Fibroblast of skin of right quadriceps (primary cell): Measurements from ENCODE around the gene PRTFDC1.
"Not testable (repeated sequence)": the region's sequence is repeated elsewhere in the genome, so short reads cannot be mapped to it uniquely, and the experiment has no call there.

ENCODE experiments used
- DNase-seq: peaks from one replicate; pipeline ENCODE4 v3.0.0-alpha.2; 2013

The PRTFDC1 gene, protein sequence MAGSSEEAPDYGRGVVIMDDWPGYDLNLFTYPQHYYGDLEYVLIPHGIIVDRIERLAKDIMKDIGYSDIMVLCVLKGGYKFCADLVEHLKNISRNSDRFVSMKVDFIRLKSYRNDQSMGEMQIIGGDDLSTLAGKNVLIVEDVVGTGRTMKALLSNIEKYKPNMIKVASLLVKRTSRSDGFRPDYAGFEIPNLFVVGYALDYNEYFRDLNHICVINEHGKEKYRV

DNA sequence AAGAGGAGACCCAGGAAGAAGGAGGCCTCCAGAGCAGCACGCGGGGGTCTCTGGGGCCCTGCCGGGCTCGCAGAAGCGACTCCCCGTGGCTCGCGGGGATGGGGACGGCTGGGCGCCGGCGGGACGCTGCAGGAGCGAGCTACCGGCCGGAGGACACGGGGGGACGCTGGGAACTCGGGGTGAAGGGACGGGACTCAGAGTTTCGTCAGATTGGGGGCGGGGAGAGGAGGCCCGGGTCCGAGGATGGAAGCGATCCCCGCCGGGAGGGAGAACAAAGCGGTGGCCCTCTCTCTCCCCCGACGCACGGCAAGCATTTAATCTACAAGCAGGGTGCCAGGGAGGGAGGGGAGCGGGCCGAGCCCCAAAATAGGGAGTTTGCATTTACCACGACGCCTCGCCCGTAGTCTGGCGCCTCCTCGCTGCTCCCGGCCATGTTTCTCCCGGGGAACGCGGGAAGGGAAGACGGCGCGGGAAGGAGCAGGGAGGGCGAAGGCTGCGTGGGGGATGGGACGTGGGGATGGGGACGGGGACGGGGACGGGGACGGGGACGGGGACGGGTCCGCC is at the start of gene PRTFDC1:
Gene PRTFDC1 (minus strand): TSS at position 464 of the 564 bp plus-strand sequence. CDS start 31 bp downstream, at position 433.
- peak; percentile 51 for DNase-seq

DNA sequence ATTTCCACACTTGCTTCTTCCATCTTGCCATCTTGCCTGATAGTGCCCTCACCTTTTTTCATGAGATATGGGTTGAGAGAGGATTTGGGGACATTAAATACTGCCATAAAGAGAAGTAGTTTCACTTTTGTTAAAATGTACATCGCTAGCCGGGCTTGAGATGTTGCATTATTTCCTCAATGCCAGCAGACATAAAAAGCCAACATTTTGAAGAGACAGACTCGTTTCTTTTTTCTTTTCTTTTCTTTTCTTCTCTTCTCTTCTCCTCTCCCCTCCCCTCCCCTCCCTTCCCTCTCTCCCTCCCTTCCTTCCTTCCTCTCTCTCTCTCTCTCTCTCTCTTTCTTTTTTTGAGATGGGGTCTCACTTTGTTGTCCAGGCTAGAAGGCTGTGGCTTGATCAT is 45.6 kb upstream of the PRTFDC1 start:
- no peak for DNase-seq

DNA sequence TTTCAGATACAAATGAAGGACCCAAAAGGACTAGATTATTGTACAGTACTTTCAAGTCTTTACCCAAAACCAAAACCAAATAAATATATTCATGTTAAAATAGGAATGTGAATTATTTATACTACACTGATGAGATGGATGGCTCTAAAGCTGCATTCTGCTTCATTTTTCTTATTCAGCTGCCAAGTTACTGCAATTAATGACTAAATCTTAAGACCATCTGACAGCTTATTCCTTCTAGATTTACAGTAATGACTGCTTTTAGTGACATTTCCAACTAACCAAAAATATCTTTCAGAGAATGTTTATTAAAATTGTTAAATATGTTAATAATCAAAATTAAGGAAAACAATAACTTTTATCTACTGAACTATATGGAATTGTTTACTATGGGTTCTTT is 42.7 kb upstream of the PRTFDC1 start:
- no peak for DNase-seq

DNA sequence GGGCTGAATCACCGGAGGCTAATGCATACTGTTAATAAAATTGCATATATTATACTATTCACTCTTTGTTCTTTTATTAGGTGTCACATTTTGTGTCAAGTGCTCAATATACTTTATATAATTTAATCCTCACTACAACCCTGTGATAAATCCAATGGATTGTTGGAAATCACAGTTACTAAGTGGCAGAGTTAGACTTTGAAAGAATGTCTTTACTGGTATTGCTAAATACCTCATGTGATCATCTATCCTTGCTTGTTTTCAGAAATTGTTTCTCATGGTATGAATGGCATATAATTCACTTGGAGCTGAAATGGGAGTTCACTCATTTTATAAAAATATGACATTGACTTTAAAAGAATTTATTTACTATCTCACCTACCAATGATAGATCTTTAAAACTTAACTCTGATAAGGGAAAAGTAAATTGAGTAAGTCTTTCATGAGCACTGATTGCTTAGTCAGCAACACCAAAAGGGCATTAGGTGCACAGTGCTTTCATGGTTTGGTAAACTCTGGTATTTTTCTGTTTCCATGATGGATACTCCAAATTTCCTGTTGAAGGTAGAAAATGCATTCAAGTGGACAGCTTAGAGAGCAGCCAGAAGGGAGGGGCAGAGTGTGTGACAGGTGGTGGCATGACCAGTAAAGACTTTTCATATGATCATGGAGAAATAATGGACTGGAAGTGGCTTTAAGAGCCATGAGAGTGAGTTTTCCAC is 41.0 kb upstream of the PRTFDC1 start:
- DNase-seq: no peak

DNA sequence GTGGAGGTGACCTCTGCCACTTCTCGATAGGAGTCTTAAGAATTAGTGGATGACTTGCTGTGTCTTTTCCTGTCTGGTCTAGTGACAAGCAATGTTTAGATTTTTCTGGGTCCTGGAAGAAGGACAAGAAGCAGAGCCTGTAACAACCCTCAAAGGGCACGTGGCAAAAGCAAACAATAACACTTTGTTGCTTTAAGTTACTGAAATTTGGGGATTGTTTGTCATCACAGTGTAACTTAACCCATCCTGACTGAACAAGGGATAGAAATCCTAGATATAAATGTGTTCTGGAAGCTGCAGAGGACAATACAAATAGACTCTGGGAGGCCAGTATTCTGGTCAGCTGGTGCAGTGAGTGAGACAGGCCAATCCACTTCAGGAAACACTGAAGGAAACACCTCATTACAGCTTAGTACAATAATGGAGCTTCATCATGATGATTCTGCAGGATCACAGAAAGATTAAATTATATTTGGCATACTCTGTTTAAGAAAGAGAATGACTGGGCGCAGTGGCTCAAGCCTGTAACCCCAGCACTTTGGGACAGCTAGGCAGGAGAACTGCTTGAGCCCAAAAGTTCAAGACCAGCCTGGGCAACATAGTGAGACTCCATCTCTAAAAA is 40.2 kb upstream of the PRTFDC1 start:
- DNase-seq: no peak

DNA sequence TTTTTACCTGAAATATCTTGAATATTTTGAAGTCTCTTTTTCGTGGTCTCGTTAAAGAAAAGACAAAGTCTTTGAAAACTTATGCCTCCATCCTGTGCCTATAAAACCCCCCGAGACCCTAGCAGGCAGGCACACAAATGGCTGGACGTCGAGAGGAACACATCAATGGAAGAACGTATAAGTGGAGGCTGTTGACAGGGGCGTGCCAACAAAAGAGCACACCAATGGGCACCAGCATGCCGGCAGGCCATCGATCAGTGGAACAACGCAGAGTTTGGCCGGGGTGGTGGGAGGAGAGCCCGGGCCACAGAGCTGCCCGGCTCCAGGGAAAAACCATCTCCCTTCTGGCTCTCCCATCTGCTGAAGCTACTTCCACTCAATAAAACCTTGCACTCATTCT is 38.9 kb upstream of the PRTFDC1 start:
- DNase-seq: no peak

DNA sequence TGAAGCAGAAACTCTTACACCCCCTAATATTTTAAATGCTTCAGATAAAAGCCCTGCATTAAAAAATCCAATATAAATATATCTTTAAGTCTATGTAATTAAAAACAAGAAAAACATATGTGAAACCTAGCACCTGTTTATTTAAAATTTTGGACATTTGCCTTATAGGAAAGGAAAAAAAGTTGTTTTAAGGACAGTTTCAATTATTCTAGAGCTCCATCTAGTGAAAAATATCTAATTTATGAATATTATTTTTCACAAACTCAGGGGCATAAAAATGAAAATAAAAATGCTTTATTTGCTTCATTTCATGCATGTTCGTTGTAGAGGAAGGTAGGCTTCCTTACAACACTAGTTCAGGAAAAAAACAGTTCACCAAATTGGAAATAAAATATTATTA is 37.5 kb upstream of the PRTFDC1 start:
- DNase-seq: no peak

DNA sequence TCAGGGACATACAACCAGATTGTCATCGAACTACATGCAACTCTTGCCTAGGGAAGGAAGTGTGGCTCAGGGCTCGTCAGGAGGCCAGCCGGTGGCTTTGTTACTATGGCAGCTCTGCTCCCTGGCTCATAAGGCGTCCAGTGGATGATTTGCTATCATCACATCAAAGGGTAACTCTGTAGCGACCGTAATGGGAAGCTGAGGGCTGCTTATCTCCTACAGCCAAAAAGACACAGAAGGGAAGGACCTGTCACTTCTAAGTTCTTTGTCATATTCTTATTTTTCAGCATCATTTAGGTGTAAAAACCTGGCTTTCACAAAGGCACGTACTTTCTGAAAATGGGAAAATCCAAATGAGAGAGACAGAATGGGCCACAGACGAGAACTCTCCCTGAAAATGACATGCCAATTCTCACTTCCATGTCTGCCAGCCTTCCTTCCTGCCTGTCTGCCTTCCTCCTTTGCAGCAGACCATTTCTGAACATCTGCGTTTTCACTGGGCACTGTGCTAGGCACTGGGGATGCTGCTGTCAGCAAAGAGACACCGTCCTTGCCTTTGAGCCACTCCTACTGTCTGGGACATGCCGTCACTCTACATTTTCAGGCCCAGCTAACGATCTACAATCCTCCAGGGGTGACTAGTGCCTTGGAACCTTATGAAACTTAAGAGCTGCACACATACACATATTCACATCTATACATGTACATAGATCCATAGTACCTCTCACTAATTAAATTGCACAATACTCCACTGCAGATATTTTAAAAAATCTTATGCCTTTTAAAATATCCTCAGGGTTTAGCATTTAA is 36.6 kb upstream of the PRTFDC1 start:
- DNase-seq: no peak

DNA sequence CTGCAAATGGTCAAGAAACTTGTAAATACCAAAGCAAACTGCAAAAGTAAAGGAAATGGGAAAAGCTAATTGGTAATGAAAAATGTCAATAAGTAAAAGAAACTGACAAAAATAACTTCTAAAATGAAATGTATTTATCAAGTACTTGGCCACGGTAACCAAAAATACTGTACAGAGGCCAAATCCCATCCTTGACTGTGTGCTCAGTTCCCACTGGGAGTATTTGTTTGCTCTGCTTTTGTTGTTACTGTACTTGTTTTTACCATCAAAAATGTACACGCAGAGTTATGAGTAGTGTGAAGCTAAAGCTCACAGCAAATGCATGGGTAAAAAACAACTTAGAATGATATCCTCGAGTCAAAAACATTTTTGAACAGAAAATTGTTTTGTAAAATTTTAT is 32.5 kb upstream of the PRTFDC1 start:
- DNase-seq: no peak

DNA sequence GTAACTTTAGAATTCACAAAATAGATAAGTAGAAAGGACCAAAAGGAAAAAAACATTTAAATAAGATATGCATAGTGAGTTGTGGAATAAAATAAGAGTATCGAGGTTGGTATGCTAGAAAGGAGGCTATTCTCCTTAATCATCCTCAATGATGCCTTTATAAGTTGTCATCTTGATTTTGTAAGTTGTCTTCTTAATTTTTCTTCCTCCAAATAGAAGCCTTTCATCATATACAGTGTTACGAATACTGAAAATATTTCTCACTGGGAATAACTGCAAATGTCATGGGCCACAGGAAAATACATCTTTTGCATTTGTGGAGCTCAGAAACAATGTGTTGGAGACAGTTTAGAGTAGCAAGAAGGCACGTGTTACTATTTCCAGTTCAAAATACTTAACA is 31.5 kb upstream of the PRTFDC1 start:
- DNase-seq: no peak

DNA sequence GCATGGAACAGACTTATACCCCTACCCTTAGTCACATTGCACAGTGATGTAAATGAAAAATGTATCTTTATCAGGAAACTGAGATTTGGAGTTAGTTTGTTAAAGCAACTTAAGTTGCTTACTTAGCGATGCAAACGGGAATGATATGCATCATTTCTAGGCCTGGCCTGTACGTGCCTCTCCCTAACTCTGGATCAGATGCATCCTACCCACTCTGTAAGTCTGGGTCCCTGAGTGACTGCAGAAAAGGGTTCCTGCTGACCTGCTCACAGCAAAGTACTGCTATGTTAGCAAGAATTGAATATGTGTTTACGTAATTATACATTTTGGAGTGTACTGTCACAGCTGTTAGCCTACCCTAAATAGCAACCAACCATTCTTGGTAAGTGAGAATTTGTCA is 30.7 kb upstream of the PRTFDC1 start:
- DNase-seq: no peak

DNA sequence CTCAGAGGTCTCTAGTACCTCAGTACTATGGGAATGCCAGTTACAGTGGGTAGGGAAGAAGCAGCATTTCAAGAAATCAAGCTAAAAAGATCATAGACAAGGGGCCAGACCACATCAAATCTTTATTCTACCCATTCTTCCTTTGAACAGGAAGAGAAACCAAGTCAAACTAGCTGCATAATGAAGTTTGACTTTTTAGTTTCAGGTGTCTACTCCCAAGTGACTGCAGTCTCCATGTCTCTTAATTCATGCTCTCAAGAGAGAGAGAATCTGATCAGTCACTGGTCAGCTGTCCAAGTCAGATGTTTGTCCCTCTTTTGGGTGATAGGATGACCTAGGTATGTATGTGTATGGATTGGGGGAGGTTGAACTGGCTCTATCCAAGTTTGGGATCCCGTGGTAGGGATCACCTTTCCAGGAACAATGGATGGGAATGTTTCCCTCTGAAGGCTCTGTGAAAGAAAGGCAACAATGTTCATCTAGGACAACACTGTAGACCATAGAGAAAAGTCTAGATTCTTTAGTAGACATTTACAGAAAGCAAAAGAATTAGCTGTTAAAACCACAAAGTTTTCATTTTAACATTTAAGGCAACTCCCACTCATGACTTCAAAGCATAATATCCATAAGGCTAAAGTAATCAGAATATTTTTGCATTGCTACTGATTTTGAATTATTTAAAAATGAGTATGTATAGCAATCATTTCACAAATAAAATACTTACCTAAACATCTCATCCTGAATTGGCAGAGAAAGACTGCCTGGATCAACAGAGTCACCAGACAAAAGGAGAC is 30.1 kb upstream of the PRTFDC1 start:
- DNase-seq: no peak

DNA sequence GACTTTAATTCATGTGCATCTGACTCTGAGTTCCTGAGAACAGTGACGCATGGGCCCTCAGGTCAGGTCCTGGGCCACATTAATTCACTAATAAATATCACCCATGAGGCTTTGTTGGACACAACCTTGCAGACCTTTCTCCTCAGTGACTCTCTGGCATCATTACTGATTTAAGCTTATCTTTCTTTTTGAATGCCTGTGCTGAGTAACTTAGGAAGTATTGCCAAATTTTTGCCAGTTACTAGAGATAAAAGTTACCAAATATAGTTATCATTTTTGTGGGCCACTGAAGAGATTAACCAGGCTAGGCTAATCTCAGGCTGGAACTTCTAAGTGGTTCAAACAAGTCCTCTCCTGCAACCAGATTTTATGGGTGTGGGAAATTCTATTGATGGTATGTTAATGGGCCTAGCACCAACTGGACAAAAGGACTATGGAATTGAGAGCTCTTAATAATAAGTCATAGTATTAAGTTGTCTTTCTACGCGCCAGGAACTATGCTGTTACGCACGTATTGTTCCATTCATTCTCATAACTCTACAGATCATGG is 28.8 kb upstream of the PRTFDC1 start:
- DNase-seq: no peak

DNA sequence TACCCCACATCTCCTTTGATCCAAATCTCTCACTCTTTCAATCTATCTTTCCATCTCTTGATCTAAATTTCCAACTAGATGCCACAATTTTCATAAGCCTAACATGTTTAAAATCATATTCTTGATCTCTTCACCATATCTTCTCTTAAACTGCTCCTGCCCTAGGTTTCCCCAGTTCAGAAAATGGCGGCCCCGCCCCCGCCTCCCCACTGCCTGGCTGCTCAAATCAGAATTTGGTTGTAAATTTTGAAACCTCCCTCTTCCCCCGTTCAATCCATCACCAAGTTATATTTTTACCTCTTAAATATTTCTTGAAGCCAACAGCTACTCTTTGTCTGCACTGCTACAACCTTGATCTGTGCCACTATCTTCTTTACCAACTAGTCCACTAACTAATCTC is 27.3 kb upstream of the PRTFDC1 start:
- no peak for DNase-seq

DNA sequence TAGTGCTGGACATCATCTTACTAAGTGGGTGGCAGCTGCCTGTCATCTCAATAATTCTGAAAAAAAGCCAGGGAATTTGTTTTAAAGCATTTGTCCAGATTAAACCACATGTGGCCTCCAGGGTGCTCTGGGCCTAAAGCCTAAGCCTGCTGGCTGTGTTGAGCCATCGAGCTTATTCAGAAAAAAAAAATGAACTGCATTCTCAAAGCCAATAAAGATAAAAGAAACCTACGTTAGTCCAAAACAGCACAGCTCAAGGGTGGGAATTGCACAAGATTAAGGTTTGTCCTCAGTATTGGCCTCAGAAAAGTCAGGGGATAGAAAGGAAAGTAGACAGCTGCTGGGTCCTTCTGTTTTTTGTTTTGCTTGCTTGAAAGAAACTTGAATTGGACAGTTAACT is 22.6 kb upstream of the PRTFDC1 start:
- DNase-seq: peak; percentile 69

DNA sequence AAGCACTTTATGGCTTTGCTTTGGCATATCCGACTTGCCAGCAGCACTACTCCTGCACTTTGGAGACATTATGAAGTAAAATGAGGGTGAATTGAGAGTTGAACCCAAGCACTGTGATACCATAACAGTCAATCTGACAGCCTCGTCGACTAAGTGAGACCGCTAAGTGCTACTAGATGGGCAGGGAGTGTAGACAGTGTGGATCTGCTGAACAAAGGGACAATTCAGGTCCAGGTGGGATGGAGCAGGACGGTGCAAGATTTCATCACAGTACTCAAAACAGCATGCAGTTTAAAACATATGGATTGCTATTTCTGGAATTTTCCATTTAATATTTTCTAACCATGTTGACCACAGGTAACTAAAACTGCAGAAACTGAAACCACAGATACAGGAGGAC is 20.8 kb upstream of the PRTFDC1 start:
- no peak for DNase-seq

DNA sequence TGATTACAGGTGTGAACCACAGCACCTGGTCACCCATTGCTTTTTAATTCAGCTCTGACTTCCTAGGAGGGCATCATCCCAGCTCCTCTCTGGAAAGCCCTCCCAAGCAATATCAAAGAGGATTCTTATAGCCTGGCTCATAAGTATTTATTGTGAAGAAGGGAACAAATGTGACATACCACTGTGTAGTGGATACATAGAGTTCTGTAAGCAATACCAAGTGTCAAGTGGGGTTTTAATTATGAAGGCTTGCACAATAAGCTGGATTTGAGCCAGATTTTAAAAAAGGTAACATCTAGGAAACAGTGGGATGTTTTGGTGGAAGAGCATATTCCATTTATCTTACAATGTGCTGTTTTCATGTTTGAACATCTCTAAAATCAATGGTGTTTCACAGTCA is 19.0 kb upstream of the PRTFDC1 start:
- no peak for DNase-seq

DNA sequence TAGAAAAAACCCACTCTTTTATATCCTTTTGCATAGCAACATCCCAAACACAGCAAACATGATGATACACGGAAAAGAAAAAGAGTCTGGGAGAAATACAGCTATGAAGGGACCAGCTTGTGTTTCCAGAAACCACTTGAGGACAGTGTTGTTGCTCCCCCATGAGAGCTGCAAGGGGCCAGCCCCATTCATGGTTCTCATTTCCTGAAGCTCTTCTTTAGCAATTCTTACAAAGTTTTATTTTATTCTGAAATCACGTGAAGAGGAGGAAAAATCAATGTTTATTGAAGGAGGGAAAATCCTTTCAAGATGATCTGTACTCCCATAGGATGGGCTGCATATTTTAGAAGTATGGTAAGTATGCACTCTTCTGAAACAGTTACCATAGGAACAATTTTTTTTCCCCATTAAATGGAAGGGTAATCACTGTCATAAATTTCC is 17.5 kb upstream of the PRTFDC1 start:
- DNase-seq: peak; percentile 68

DNA sequence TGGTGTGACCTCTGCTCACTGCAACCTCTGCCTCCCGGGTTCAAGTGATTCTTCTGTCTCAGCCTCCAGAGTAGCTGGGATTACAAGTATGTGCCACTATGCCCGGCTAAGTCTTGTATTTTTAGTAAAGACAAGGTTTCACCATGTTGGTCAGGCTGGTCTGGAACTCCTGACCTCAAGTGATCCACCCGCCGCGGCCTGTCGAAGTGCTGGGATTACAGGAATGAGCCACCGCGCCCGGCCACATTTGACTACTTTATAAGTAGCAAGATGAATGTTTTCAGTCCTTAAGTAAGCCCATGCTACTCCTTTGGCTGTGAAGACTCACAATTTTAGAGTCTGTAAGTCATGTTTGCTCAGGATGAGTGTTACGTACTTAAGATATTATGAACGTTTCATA is 16.5 kb upstream of the PRTFDC1 start:
- not testable (repeated sequence) for DNase-seq

DNA sequence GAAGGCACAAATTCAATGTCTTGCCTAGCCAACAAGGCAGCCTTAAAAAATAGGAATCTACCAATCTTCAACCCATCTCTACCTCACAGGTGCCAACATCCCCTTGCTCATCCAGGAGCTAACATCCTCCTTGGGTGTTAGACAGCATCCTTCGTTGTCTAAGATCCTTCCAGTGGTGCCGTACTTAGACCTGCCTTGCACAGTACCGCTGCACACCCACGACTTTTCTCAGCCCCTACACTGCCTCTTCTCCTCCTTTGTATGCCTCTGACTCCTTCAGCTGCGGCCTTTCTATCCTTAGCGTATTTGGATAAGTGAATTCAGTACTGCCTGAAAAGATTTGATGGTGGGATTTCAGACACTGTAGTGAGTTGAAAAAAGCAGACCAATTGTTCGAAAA is 15.9 kb upstream of the PRTFDC1 start:
- no peak for DNase-seq

DNA sequence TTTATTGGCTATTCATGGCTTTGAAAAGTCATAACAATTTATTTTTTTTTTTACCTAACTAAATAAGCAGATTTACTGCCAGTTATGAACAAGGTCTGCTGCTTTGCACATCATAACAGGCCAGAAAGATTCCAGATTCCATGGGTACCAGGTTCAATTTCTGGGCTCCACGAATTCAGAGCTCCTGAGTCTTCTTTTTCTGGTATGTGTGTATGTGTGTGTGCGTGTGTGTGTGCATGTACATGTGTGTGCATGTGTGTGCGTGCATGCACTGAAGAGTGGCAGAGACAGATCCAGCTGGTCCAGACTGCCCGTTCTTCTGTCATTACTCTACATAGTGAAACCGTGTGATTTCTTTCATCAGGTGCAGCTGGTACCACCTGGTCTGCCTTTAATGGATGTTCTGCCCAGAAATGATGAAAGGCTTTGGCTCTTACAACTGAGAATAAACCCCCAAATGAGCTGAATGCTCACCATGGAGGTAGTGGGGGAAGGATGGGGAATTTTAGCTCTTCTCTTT is 14.6 kb upstream of the PRTFDC1 start:
- DNase-seq: no peak

DNA sequence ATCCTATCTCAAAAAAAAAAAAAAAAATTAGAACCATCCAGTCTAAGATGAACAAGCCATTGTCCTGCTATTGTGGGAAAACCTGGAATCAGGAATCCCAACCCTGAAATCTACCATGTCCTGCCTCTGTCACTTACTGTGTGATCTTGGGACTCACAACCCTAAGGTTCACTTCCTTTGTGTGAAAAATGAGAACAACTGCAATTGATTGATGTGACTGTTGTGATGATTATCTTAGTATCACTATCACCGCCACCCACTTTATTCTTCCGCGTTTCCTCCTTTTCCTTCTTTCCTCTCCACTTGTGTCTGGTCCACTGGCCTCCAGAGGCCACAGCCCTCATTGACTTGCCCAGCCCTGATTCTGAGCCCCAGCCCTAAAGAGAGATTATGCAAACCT is 12.6 kb upstream of the PRTFDC1 start:
- DNase-seq: no peak
